ENCODE data around the gene SREBF2. TPM values are rescaled to one million over a fixed set of nuclear protein-coding genes. Genes with fewer than 3 reads are reported as not detected.

Gene SREBF2
- total and polyA plus RNA-seq, 3 experiments from 2014 or later = 24.5 to 87.1 (median 85.1) TPM

DNA sequence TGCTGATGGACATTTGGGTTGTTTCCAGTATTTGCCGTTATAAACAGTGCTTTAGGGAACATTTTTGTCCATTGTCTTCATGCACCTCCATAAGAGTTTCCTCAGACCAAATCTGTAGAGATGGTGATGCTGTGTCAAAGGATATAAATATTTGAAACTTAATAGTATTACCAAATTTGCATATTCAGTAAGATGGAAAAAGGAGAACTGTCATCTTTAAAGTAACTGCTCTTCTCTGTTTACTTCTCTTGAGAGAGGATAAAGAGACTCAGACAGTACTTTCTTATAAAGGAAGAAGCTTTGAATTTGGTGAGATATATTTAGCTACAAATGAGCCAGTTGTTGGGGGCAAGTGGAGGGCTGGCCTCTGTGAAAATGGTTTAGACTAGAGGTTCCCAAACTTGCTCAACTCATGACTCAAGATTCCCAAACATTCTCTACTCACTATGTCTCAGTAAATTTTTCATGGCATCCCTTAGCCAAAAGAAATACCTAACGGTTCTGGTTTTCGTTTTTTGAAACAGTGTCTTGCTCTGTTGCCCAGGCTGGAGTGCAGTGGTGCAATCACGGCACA lies 55.8 kb downstream of the SREBF2 start:
- Histone ChIP-seq H3K9me3 (ENCODE audit: low read length) (no peaks in the 10 kb centered on the region), H3K27me3 (ENCODE audit: insufficient read depth, low read length, poor library complexity, severe bottlenecking) (no peaks in the 10 kb centered on the region), H3K27ac (ENCODE audit: low read depth, low read length) (no peak overlapping the region), H3K36me3 (ENCODE audit: insufficient read depth, low read length) (peaks cover 49% of the 10 kb centered on the region), H3K4me1 (ENCODE audit: insufficient read depth, low read length) (no peaks in the 10 kb centered on the region), H3K4me3 (ENCODE audit: low read length) (no peak overlapping the region)
- Mint-ChIP-seq H3K27me3 (no peaks in the 10 kb centered on the region), H3K4me3 (no peak overlapping the region), H3K9me3 (no peaks in the 10 kb centered on the region), H3K36me3 (peaks cover 19 to 88% (median 21%) of the 10 kb centered on the region in 3 donors), H3K4me1 (no peaks in the 10 kb centered on the region), H3K27ac (peak overlapping the region in 1 of 8 donors; percentile 36)
- ChIA-PET POLR2A (no interaction called here), CTCF (interaction anchor here (1.5 kb wide), 1 partner anchor 8 kb away, joined by 3 read pairs; no protein-coding TSS in a partner anchor)
- DNase-seq = no peak

DNA sequence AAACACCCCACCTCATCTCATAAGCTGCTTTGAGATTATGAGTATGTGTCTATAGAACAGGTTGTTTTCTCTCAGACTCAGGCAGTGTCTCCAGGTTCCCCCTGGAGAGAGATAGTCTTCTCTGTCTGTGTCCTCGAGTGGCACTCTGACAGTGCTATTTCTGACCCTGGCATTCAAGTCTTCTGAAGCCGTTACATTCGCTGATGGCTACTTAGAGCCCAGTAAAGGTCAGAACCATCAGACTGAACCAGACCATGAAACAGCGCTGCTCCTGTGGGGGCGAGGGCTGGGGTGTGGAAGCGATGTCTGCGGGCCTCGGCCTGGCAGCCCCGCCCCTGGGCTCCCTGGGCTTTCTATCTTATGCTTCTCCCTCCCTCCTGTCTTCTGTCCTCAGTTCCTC lies 58.5 kb downstream of the SREBF2 start:
- Mint-ChIP-seq H3K4me1 (no peaks in the 10 kb centered on the region), H3K27me3 (no peaks in the 10 kb centered on the region), H3K9me3 (no peaks in the 10 kb centered on the region)

DNA sequence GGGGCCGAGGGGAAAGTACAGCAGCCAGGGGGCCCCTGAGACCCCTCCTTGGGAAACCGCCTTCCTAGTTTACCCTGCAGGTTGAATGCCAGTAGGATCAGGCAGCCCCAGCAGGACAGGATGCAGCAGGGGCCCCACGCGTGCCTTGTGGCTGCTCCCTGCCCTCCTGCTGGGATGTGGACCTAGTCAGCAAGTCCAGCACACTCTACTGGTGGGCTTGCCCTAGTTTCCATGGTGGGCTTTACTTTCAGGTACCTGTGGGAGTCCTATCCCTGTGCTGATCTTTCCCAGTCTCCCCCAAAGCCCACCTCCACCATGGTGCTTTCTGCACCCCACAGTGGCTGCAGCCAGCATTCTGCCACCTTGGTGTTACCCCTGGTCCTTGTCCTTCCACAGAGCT lies 59.8 kb downstream of the SREBF2 start:
- peaks cover 35% of the 10 kb centered on the region for H3K36me3 ChIP-seq (ENCODE audit: insufficient read depth, low read length)
- no peak overlapping the region for H3K4me3 ChIP-seq (ENCODE audit: low read length)
- no peak overlapping the region for H3K4me3 Mint-ChIP-seq
- no peaks in the 10 kb centered on the region for H3K9me3 ChIP-seq (ENCODE audit: low read length)
- no peaks in the 10 kb centered on the region for H3K27me3 ChIP-seq (ENCODE audit: insufficient read depth, low read length, poor library complexity, severe bottlenecking)
- no peaks in the 10 kb centered on the region for H3K9me3 Mint-ChIP-seq
- no peak for DNase-seq
- no peak overlapping the region for H3K27ac ChIP-seq (ENCODE audit: low read depth, low read length)
- ChIA-PET CTCF (no interaction called here), POLR2A (no interaction called here)
- no peaks in the 10 kb centered on the region for H3K27me3 Mint-ChIP-seq
- H3K4me1 Mint-ChIP-seq = peaks cover 0 to 3% (median 0%) of the 10 kb centered on the region in 3 donors
- H3K36me3 Mint-ChIP-seq = peaks cover 7 to 81% (median 14%) of the 10 kb centered on the region in 3 donors
- H3K27ac Mint-ChIP-seq = peak overlapping the region in 3 of 8 donors; percentile 9 to 23 (median 17)
- H3K4me1 ChIP-seq (ENCODE audit: insufficient read depth, low read length) = no peaks in the 10 kb centered on the region

More for the DNA sequence above, 58.5 kb downstream of the SREBF2 start:
- Histone ChIP-seq H3K4me1 (ENCODE audit: insufficient read depth, low read length) (no peaks in the 10 kb centered on the region), H3K27me3 (ENCODE audit: insufficient read depth, low read length, poor library complexity, severe bottlenecking) (no peaks in the 10 kb centered on the region), H3K36me3 (ENCODE audit: insufficient read depth, low read length) (peaks cover 29% of the 10 kb centered on the region), H3K4me3 (ENCODE audit: low read length) (no peak overlapping the region), H3K27ac (ENCODE audit: low read depth, low read length) (no peak overlapping the region), H3K9me3 (ENCODE audit: low read length) (no peaks in the 10 kb centered on the region)
- no peak for DNase-seq
- ChIA-PET POLR2A (no interaction called here), CTCF (no interaction called here)
- H3K4me3 Mint-ChIP-seq = no peak overlapping the region
- peaks cover 13 to 81% (median 16%) of the 10 kb centered on the region in 3 donors for H3K36me3 Mint-ChIP-seq
- peak overlapping the region in 1 of 8 donors; percentile 40 for H3K27ac Mint-ChIP-seq

DNA sequence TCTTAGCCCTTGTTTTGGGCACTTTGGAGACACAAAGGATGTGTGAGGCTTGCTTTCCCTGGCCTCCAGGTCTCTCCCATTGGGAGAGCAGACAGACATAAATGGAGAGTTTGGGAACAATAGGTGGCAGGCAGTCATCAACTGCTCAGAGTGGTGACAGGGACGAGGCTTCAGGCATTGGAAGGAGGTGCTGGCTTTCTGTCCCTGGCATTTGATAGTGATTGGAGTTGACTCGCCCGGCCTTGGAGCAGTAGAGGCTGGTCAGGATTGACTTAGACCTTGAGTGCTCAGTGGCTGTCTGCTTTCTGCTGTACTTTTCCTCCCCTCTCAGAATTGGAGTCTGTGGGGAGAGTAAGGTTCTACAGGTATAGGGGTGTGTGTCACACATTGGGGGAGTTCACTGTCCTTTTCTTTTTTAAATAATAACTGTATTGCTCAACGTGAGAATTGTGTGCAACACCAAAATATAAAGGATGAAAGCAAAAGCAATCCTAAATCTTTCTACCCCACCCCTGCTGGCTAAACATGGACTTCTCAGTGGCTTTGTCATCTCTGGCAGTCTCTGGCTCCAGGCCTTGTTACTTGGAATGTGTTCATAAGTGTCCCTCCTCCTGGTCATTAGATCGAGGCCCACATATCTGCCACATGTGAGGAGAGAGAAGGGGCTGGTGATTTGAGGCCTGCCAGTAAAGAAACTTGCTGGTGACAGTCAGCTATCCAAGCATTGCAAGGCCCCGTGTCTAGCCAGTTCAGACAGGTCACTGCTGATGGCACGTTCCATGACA lies 60.9 kb downstream of the SREBF2 start:
- H3K4me3 Mint-ChIP-seq = no peak overlapping the region
- Histone ChIP-seq H3K27me3 (ENCODE audit: insufficient read depth, low read length, poor library complexity, severe bottlenecking) (no peaks in the 10 kb centered on the region), H3K4me3 (ENCODE audit: low read length) (no peak overlapping the region), H3K36me3 (ENCODE audit: insufficient read depth, low read length) (peaks cover 29% of the 10 kb centered on the region), H3K4me1 (ENCODE audit: insufficient read depth, low read length) (no peaks in the 10 kb centered on the region), H3K9me3 (ENCODE audit: low read length) (no peaks in the 10 kb centered on the region), H3K27ac (ENCODE audit: low read depth, low read length) (no peak overlapping the region)
- no peak for DNase-seq
- no peaks in the 10 kb centered on the region for H3K27me3 Mint-ChIP-seq
- peaks cover 5 to 80% (median 13%) of the 10 kb centered on the region in 3 donors for H3K36me3 Mint-ChIP-seq
- H3K9me3 Mint-ChIP-seq = no peaks in the 10 kb centered on the region
- POLR2A ChIA-PET = no interaction called here
- peaks cover 0 to 3% (median 0%) of the 10 kb centered on the region in 3 donors for H3K4me1 Mint-ChIP-seq
- CTCF ChIA-PET = interaction anchor here (1.2 to 1.4 kb wide), 2 partner anchors 15 to 36 kb away, joined by 3 to 5 read pairs; no protein-coding TSS in a partner anchor
- peak overlapping the region in 1 of 8 donors; percentile 23 for H3K27ac Mint-ChIP-seq

DNA sequence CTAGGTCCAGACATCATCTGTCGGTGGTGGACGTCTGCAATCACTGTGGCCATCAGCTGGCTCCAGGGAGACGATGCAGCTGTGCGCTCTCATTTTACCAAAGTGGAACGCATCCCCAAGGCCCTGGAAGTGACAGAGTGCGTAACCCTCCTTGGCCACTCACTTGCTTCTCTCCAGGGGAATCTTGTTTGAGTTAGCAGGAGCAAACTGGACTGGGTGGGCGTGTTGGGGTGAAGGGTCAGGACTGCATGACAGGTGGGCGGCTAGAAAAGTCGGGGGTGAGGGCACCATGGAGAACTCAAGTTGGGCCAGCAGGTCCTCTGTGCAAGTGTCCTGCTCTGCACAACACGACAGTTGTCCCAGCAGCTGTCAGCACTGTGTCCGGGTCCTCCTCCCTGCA lies 65.7 kb downstream of the SREBF2 start:
- Mint-ChIP-seq H3K27me3 (no peaks in the 10 kb centered on the region), H3K36me3 (peaks cover 0 to 81% (median 11%) of the 10 kb centered on the region in 3 donors), H3K4me3 (no peak overlapping the region), H3K9me3 (no peaks in the 10 kb centered on the region), H3K4me1 (peaks cover 0 to 3% (median 0%) of the 10 kb centered on the region in 3 donors), H3K27ac (no peak overlapping the region)
- no peak for DNase-seq
- H3K27ac ChIP-seq (ENCODE audit: low read depth, low read length) = no peak overlapping the region
- H3K27me3 ChIP-seq (ENCODE audit: insufficient read depth, low read length, poor library complexity, severe bottlenecking) = no peaks in the 10 kb centered on the region
- H3K4me3 ChIP-seq (ENCODE audit: low read length) = no peak overlapping the region
- ChIA-PET CTCF (interaction anchor here (1.8 kb wide), 1 partner anchor 9 kb away, joined by 4 read pairs; no protein-coding TSS in a partner anchor), POLR2A (no interaction called here)
- peaks cover 33% of the 10 kb centered on the region for H3K36me3 ChIP-seq (ENCODE audit: insufficient read depth, low read length)
- H3K9me3 ChIP-seq (ENCODE audit: low read length) = no peaks in the 10 kb centered on the region
- H3K4me1 ChIP-seq (ENCODE audit: insufficient read depth, low read length) = no peaks in the 10 kb centered on the region

DNA sequence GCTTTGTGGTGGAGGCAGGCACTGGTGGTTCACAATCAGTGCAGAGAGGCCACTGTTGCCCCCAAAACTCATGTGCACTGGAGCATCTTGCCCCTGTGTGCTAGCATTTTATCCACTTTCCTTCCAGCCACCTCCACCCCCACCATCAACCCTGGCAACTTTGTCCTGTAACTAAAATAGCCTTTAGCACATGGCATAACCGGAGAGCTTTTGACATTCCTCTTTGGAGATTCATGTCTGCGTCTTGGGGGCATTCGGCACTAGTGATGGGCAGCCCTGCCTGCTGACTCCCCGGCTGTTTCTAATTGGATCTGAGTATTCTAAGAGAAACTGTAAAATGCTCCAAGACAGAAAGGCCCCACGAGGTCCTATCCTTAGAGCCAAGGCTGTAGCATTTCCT lies 66.2 kb downstream of the SREBF2 start:
- H3K4me1 Mint-ChIP-seq = peaks cover 0 to 3% (median 0%) of the 10 kb centered on the region in 3 donors
- peaks cover 0 to 81% (median 11%) of the 10 kb centered on the region in 3 donors for H3K36me3 Mint-ChIP-seq
- H3K4me1 ChIP-seq (ENCODE audit: insufficient read depth, low read length) = no peaks in the 10 kb centered on the region
- no peak overlapping the region for H3K27ac Mint-ChIP-seq
- no peak overlapping the region for H3K27ac ChIP-seq (ENCODE audit: low read depth, low read length)
- H3K4me3 Mint-ChIP-seq = no peak overlapping the region
- peaks cover 32% of the 10 kb centered on the region for H3K36me3 ChIP-seq (ENCODE audit: insufficient read depth, low read length)
- no peaks in the 10 kb centered on the region for H3K9me3 Mint-ChIP-seq
- H3K27me3 Mint-ChIP-seq = no peaks in the 10 kb centered on the region
- DNase-seq = no peak
- H3K9me3 ChIP-seq (ENCODE audit: low read length) = no peaks in the 10 kb centered on the region
- POLR2A ChIA-PET = no interaction called here
- no peaks in the 10 kb centered on the region for H3K27me3 ChIP-seq (ENCODE audit: insufficient read depth, low read length, poor library complexity, severe bottlenecking)
- no peak overlapping the region for H3K4me3 ChIP-seq (ENCODE audit: low read length)
- CTCF ChIA-PET = interaction anchor here (1.8 kb wide), 1 partner anchor 9 kb away, joined by 4 read pairs; no protein-coding TSS in a partner anchor

DNA sequence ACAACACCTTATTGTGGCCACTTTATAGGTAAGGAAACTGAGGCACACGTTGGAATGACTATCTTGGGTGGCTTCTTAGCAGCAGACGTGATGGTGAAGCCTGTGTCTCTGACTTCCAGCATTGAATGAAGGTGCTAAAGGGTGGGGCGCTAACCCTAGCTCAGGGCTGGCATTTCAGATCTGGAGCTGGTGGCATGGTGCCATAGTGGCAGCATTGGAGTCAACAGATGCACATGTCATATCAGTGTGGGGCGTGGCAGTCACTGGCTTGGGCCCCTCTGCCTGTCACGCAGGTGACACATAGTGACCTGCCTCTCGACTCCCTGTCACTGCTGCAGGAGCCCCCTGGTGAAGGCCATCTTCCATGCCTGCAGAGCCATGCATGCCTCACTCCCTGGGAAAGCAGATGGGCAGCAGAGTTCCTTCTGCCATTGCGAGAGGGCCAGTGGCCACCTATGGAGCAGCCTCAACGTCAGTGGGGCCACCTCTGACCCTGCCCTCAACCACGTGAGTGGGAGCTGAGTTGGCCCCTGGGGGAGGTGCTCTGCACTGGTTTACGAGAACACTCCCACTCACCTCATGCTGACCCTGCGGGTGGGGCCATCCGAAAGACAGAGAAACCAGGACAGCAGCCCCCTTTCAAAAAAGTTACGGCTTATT lies 67.2 kb downstream of the SREBF2 start:
- H3K27ac ChIP-seq (ENCODE audit: low read depth, low read length) = no peak overlapping the region
- no peak overlapping the region for H3K4me3 Mint-ChIP-seq
- no peaks in the 10 kb centered on the region for H3K9me3 ChIP-seq (ENCODE audit: low read length)
- peaks cover 0 to 78% (median 11%) of the 10 kb centered on the region in 3 donors for H3K36me3 Mint-ChIP-seq
- POLR2A ChIA-PET = no interaction called here
- H3K4me3 ChIP-seq (ENCODE audit: low read length) = no peak overlapping the region
- H3K27me3 ChIP-seq (ENCODE audit: insufficient read depth, low read length, poor library complexity, severe bottlenecking) = no peaks in the 10 kb centered on the region
- no peak for DNase-seq
- peak overlapping the region in 1 of 8 donors; percentile 46 for H3K27ac Mint-ChIP-seq
- no peaks in the 10 kb centered on the region for H3K9me3 Mint-ChIP-seq
- no peaks in the 10 kb centered on the region for H3K27me3 Mint-ChIP-seq
- H3K4me1 ChIP-seq (ENCODE audit: insufficient read depth, low read length) = no peaks in the 10 kb centered on the region
- CTCF ChIA-PET = interaction anchor here (0.8 to 2.1 kb wide), 3 partner anchors 8 to 153 kb away, joined by 4 read pairs; no protein-coding TSS in a partner anchor
- H3K4me1 Mint-ChIP-seq = peaks cover 0 to 3% (median 0%) of the 10 kb centered on the region in 3 donors
- H3K36me3 ChIP-seq (ENCODE audit: insufficient read depth, low read length) = peaks cover 29% of the 10 kb centered on the region
